Activated CD8-positive, alpha-beta memory T cell treated with anti-CD3 and anti-CD28 coated beads for 36 hours (primary cell): ENCODE measurements around the gene KDM5C. TPM values are rescaled to one million over a fixed set of nuclear protein-coding genes. Genes with fewer than 3 reads are reported as not detected.
"Not testable (repeated sequence)": the region's sequence is repeated elsewhere in the genome, so short reads cannot be mapped to it uniquely, and the experiment has no call there.

Experiments used
- CTCF ChIA-PET: fragments of 350-600 bp; sonication (Branson Sonifier 250); formaldehyde crosslinking; loops from one replicate; lab custom pipeline; 2021; ENCODE audit warnings: antibody characterized with exemption; lab: Charles Lee
- POLR2A ChIA-PET: fragments of 350-600 bp; sonication (Branson Sonifier 250); formaldehyde crosslinking; loops from one replicate; lab custom pipeline; 2021; ENCODE audit warnings: antibody characterized with exemption; lab: Charles Lee
- total RNA-seq, 2 experiments: library from RNA; stranded (reverse); gene quantifications; one replicate each; pipeline ENCODE4 v1.2.3, GENCODE V29; 2021

The KDM5C gene
- total RNA-seq, 2 experiments from 2014 or later: 82.6 to 90.1 TPM

GRCh38 chrX:53223068-53223693 is 1.8 kb downstream of the KDM5C start:
- ChIA-PET POLR2A (no interaction called here), CTCF (no interaction called here)

- ChIA-PET CTCF (no interaction called here), POLR2A (no interaction called here)
These were observed 13.5 kb downstream of the KDM5C start for GRCh38 chrX:53211391-53211978.

- ChIA-PET POLR2A (no interaction called here), CTCF (no interaction called here)
These were observed 28.3 kb downstream of the KDM5C start for GRCh38 chrX:53196678-53197077.

GRCh38 chrX:53195401-53195800 is 29.6 kb downstream of the KDM5C start:
- ChIA-PET POLR2A (no interaction called here), CTCF (interaction anchor here (0.5 to 0.6 kb wide), 2 partner anchors 66 to 861 kb away, joined by 3 to 4 read pairs; no protein-coding TSS in a partner anchor)

- CTCF ChIA-PET: no interaction called here
- POLR2A ChIA-PET: no interaction called here
These were observed 30.7 kb downstream of the KDM5C start for GRCh38 chrX:53194308-53194707.

- ChIA-PET POLR2A (no interaction called here), CTCF (no interaction called here)
These were observed 31.9 kb downstream of the KDM5C start for GRCh38 chrX:53193093-53193492.

GRCh38 chrX:53190363-53190960 is 34.5 kb downstream of the KDM5C start:
- CTCF ChIA-PET: interaction anchor here (0.6 kb wide), 1 partner anchor 55 kb away, joined by 5 read pairs; no protein-coding TSS in a partner anchor

GRCh38 chrX:53188763-53189162 is 36.2 kb downstream of the KDM5C start:
- CTCF ChIA-PET: no interaction called here
- POLR2A ChIA-PET: no interaction called here

More at GRCh38 chrX:53190363-53190960, 34.5 kb downstream of the KDM5C start:
- POLR2A ChIA-PET: interaction anchor here (1.1 kb wide), 1 partner anchor 35 kb away, joined by 3 read pairs; no protein-coding TSS in a partner anchor

GRCh38 chrX:53186351-53186750 is 38.7 kb downstream of the KDM5C start:
- ChIA-PET POLR2A (no interaction called here), CTCF (interaction anchor here (0.6 kb wide), 1 partner anchor 17 kb away, joined by 6 read pairs; no protein-coding TSS in a partner anchor)

GRCh38 chrX:53184836-53185235 is 40.2 kb downstream of the KDM5C start:
- POLR2A ChIA-PET: no interaction called here
- CTCF ChIA-PET: interaction anchor here (0.6 kb wide), 1 partner anchor 91 kb away, joined by 3 read pairs; no protein-coding TSS in a partner anchor

GRCh38 chrX:53171356-53171755 is 53.7 kb downstream of the KDM5C start:
- ChIA-PET POLR2A (no interaction called here), CTCF (interaction anchor here (0.5 kb wide), 1 partner anchor 53 kb away, joined by 4 read pairs; no protein-coding TSS in a partner anchor)

GRCh38 chrX:53166103-53166502 is 58.9 kb downstream of the KDM5C start:
- CTCF ChIA-PET: no interaction called here
- POLR2A ChIA-PET: no interaction called here

- CTCF ChIA-PET, POLR2A ChIA-PET: not testable (repeated sequence)
These were observed 60.4 kb downstream of the KDM5C start for GRCh38 chrX:53164566-53164965.

- POLR2A ChIA-PET: no interaction called here
- CTCF ChIA-PET: no interaction called here
These were observed 61.6 kb downstream of the KDM5C start for GRCh38 chrX:53163436-53163835.

- ChIA-PET CTCF (no interaction called here), POLR2A (no interaction called here)
These were observed 64.6 kb downstream of the KDM5C start for GRCh38 chrX:53160297-53160983.

- ChIA-PET POLR2A (no interaction called here), CTCF (no interaction called here)
These were observed 65.8 kb downstream of the KDM5C start for GRCh38 chrX:53159184-53159583.

GRCh38 chrX:53156207-53156596 is 68.8 kb downstream of the KDM5C start:
- ChIA-PET CTCF (no interaction called here), POLR2A (no interaction called here)

- CTCF ChIA-PET: no interaction called here
- POLR2A ChIA-PET: no interaction called here
These were observed 69.3 kb downstream of the KDM5C start for GRCh38 chrX:53155512-53156206.

- ChIA-PET POLR2A (no interaction called here), CTCF (no interaction called here)
These were observed 71.4 kb downstream of the KDM5C start for GRCh38 chrX:53153581-53153980.
